A549 (cell line): ENCODE results near the gene ZNF581.

Experiments
- BCL3 ChIP-seq: fragments of >200 bp; sonication (Bioruptor Twin); formaldehyde crosslinking; IDR thresholded peaks from 3 replicates; pipeline ENCODE4 v1.6.1; 2016
- CBX2 ChIP-seq: fragments of 200-600 bp; sonication (generic); IDR thresholded peaks from 2 replicates; pipeline ENCODE4 v1.6.1; 2016; ENCODE audit warnings: low read depth, mild to moderate bottlenecking, borderline replicate concordance
- CEBPB ChIP-seq, 2 experiments: fragments of >200 bp in 1 of 2; sonication (Bioruptor Twin) in 1 of 2; formaldehyde crosslinking in 1 of 2; IDR thresholded peaks; 2 replicates each; pipeline ENCODE4 v1.6.1; 2012 to 2016
- CTCF ChIP-seq: fragments of >200 bp; sonication (Bioruptor Twin); formaldehyde crosslinking; IDR thresholded peaks from 3 replicates; pipeline ENCODE4 v1.5.1; 2016
- HOXB13 ChIP-seq: fragments of 250-450 bp; sonication (Bioruptor Pico); IDR thresholded peaks from 2 replicates; pipeline ENCODE4 v1.5.0; 2020; ENCODE audit warnings: low read depth, mild to moderate bottlenecking, moderate library complexity
- JUNB ChIP-seq: fragments of >200 bp; sonication (Bioruptor Twin); formaldehyde crosslinking; IDR thresholded peaks from 2 replicates; pipeline ENCODE4 v1.6.1; 2016
- MAX ChIP-seq: IDR thresholded peaks from 2 replicates; pipeline ENCODE4 v1.6.1; 2012
- POLR2A ChIP-seq: IDR thresholded peaks from 2 replicates; pipeline ENCODE4 v1.6.1; 2012; ENCODE audit warnings: mild to moderate bottlenecking, low read length
- RCOR1 ChIP-seq: fragments of 150-350 bp; IDR thresholded peaks from 2 replicates; pipeline ENCODE4 v1.6.1; 2014; ENCODE audit warnings: antibody characterized with exemption, low read length, low read depth
- RFX5 ChIP-seq: fragments of 450-650 bp; IDR thresholded peaks from 2 replicates; pipeline ENCODE4 v1.7.1; 2014; ENCODE audit warnings: antibody characterized with exemption, mild to moderate bottlenecking, moderate library complexity
- SREBF2 ChIP-seq: fragments of 450-650 bp; IDR thresholded peaks from 2 replicates; pipeline ENCODE4 v1.6.1; 2014; ENCODE audit warnings: mild to moderate bottlenecking, moderate library complexity
- ZFP36 ChIP-seq: fragments of 450-650 bp; IDR thresholded peaks from 2 replicates; pipeline ENCODE4 v1.6.1; 2014; ENCODE audit warnings: borderline replicate concordance; ENCODE audit not compliant: partially characterized antibody

GRCh38 chr19:55650602-55651230 is 7.3 kb downstream of the ZNF581 start:
- no peak for TF ChIP-seq RCOR1
- no peak for TF ChIP-seq CBX2
- TF ChIP-seq SREBF2 = no peak
- TF ChIP-seq CTCF = no peak
- TF ChIP-seq JUNB = no peak
- TF ChIP-seq MAX = no peak
- no peak for TF ChIP-seq RFX5
- no peak for TF ChIP-seq BCL3
- no peak for TF ChIP-seq CEBPB (IDR thresholded peaks at IDR 0.05)
- TF ChIP-seq POLR2A = no peak
- no peak for TF ChIP-seq ZFP36
- no peak for TF ChIP-seq HOXB13 (CRISPR knock-in tag)
